Activated CD4-positive, alpha-beta T cell treated with anti-CD3 and anti-CD28 coated beads, Interleukin-2, amount 50 U/mL, for 48 hours (primary cell): ENCODE results near the gene ANK2.
"Not testable (repeated sequence)": the region's sequence is repeated elsewhere in the genome, so short reads cannot be mapped to it uniquely, and the experiment has no call there.

Experiments used
- DNase-seq, 2 experiments: peaks; one replicate each; pipeline ENCODE4 v3.0.0-alpha.2; 2020

Gene ANK2

GRCh38 chr4:113154281-113154680 is 104.8 kb downstream of the ANK2 start:
- DNase-seq = no peak

GRCh38 chr4:113157086-113157857 is 107.8 kb downstream of the ANK2 start:
- DNase-seq = no peak

GRCh38 chr4:113159942-113160545 is 110.6 kb downstream of the ANK2 start:
- no peak for DNase-seq

- DNase-seq = no peak
These were observed 111.1 kb downstream of the ANK2 start for GRCh38 chr4:113160548-113160947.

GRCh38 chr4:113162089-113162488 is 112.6 kb downstream of the ANK2 start:
- no peak for DNase-seq

- DNase-seq = no peak
These were observed 119.9 kb downstream of the ANK2 start for GRCh38 chr4:113169368-113169767.

GRCh38 chr4:113170115-113170804 is 120.8 kb downstream of the ANK2 start:
- DNase-seq = no peak

GRCh38 chr4:113170805-113171468 is 121.5 kb downstream of the ANK2 start:
- no peak for DNase-seq

GRCh38 chr4:113173126-113173792 is 123.8 kb downstream of the ANK2 start:
- DNase-seq = no peak

GRCh38 chr4:113173793-113174264 is 124.4 kb downstream of the ANK2 start:
- DNase-seq = no peak

- no peak for DNase-seq
These were observed 129.6 kb downstream of the ANK2 start for GRCh38 chr4:113179091-113179490.

GRCh38 chr4:113179996-113180395 is 130.5 kb downstream of the ANK2 start:
- no peak for DNase-seq

- no peak for DNase-seq
These were observed 132.0 kb downstream of the ANK2 start for GRCh38 chr4:113181289-113182007.

- no peak for DNase-seq
These were observed 133.7 kb downstream of the ANK2 start for GRCh38 chr4:113183032-113183605.

GRCh38 chr4:113186220-113186619 is 136.8 kb downstream of the ANK2 start:
- DNase-seq = not testable (repeated sequence)

GRCh38 chr4:113186913-113187312 is 137.5 kb downstream of the ANK2 start:
- no peak for DNase-seq

GRCh38 chr4:113187358-113187757 is 137.9 kb downstream of the ANK2 start:
- DNase-seq = no peak

- no peak for DNase-seq
These were observed 140.1 kb downstream of the ANK2 start for GRCh38 chr4:113189546-113189945.

GRCh38 chr4:113209153-113209552 is 159.7 kb downstream of the ANK2 start:
- DNase-seq = no peak

GRCh38 chr4:113209652-113210320 is 160.3 kb downstream of the ANK2 start:
- no peak for DNase-seq

- DNase-seq = no peak
These were observed 163.2 kb downstream of the ANK2 start for GRCh38 chr4:113212613-113213012.
